Fibroblast of the aortic adventitia (primary cell): ENCODE results near the gene VILL. TPM values are rescaled to one million over a fixed set of nuclear protein-coding genes. Genes with fewer than 3 reads are reported as not detected.

Source experiments
- DNase-seq: peaks from one replicate; pipeline ENCODE4 v3.0.0-alpha.2; 2010; ENCODE audit warnings: low read depth
- H3K4me3 ChIP-seq: 2 replicates; pipeline ENCODE4 v1.5.1; 2011; ENCODE audit warnings: low read depth, mild to moderate bottlenecking, control low read depth, low read length, moderate library complexity
- total RNA-seq: library from RNA; depleted of rRNA; stranded (reverse); fragments of >200 nt; gene quantifications from 2 replicates; pipeline ENCODE4 v1.2.3, GENCODE V29; 2012; ENCODE audit warnings: low replicate concordance
- TF ChIP-seq, protein P1 (sequence below): IDR thresholded peaks from 2 replicates; pipeline ENCODE4 v1.5.1; 2011; ENCODE audit warnings: mild to moderate bottlenecking, low read length, control low read depth, inconsistent platforms; ENCODE audit not compliant: insufficient read depth

VILL gene
- total RNA-seq, 1 donor, result 7.0 TPM

- TF ChIP-seq, protein P1, sequence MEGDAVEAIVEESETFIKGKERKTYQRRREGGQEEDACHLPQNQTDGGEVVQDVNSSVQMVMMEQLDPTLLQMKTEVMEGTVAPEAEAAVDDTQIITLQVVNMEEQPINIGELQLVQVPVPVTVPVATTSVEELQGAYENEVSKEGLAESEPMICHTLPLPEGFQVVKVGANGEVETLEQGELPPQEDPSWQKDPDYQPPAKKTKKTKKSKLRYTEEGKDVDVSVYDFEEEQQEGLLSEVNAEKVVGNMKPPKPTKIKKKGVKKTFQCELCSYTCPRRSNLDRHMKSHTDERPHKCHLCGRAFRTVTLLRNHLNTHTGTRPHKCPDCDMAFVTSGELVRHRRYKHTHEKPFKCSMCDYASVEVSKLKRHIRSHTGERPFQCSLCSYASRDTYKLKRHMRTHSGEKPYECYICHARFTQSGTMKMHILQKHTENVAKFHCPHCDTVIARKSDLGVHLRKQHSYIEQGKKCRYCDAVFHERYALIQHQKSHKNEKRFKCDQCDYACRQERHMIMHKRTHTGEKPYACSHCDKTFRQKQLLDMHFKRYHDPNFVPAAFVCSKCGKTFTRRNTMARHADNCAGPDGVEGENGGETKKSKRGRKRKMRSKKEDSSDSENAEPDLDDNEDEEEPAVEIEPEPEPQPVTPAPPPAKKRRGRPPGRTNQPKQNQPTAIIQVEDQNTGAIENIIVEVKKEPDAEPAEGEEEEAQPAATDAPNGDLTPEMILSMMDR, result no peak
- no peak overlapping the region for H3K4me3 ChIP-seq
- no peak for DNase-seq
Observed at GRCh38 chr3:38016847-38017444, 26.4 kb downstream of the VILL start.

DNA sequence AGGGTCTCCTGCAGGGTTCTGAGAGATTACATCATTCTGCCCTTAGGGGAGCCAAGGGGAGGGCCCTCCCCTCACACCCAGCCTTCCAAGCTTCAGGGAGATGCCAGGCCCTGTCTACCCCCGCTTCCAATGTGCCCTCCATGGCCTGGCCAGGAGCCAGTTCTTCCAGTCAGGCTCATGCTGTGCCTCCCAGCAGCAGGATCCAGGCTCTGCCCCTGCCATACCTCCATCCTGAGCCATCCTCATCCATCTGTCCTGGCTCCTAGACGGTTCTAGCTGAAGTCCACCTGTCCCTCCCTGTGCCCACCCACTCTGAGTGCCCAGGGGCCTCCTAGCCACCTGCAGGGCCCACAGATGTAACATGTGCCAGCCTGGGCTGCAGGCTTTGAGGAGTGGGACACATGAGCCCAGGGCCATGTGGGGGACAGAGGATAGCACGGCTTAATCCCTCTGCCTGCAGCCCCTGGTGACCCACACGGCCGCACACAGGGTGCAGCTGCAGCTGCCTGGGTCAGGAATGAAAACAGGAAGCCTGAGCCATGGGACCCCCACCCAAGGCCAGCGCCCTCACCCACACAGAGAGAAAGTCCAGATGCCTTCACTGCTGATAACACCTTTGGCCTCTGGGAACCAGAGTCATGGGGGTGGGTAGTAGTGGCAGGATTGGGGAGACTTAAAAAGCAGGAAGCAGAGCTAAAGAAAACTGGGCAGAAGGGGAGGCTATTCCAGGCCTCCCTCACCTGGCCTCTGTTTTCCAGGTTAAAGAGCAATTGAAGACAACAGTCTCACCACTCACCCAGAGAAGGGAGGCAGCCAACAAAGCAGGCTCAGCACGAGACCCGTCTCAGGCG, 27.1 kb downstream of the VILL start:
- no peak overlapping the region for H3K4me3 ChIP-seq
- DNase-seq, result no peak
- TF ChIP-seq, protein P1, result no peak

- TF ChIP-seq, protein P1, result no peak
- no peak overlapping the region for H3K4me3 ChIP-seq
- no peak for DNase-seq
Observed at GRCh38 chr3:38018296-38019266, 28.0 kb downstream of the VILL start.

GRCh38 chr3:38019658-38020341, 29.2 kb downstream of the VILL start:
- H3K4me3 ChIP-seq, result no peak overlapping the region
- TF ChIP-seq, protein P1, result no peak
- no peak for DNase-seq

DNA sequence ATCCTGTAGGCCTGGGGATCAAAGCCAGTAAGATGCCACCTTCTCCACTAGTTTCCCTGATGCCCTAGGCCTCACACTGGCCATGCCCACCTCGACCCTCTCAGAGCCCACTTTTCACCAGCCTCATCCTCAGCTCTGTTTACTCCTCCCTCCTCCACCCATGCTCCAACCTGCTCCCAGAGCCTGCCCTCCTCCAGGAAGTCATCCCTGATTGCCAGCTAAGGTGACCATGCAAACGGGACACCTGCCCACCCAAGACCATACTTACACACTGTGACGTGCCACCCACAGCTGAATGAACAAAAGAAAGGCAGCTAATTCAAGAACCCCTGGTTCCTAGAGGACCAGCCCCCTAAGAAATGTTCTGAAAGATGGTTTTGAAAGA, 29.7 kb downstream of the VILL start:
- TF ChIP-seq, protein P1, result no peak
- H3K4me3 ChIP-seq, result no peak overlapping the region
- DNase-seq, result no peak

GRCh38 chr3:38021196-38021595, 30.6 kb downstream of the VILL start:
- DNase-seq, result no peak
- H3K4me3 ChIP-seq, result no peak overlapping the region
- TF ChIP-seq, protein P1, result no peak
